DMS114 treated with DMSO at 0.1 percent for 48 hours (cell line): Measurements from ENCODE around the gene UTP20.
"Not testable (repeated sequence)": the region's sequence is repeated elsewhere in the genome, so short reads cannot be mapped to it uniquely, and the experiment has no call there.

Source experiments
- DNase-seq: peaks from one replicate; lab custom pipeline; 2025; ENCODE audit not compliant: unreplicated experiment; lab: John Stamatoyannopoulos, UW

UTP20 gene

GRCh38 chr12:101325590-101325989 lies 45.7 kb downstream of the UTP20 start:
- no peak for DNase-seq

- no peak for DNase-seq
These were observed 47.1 kb downstream of the UTP20 start for GRCh38 chr12:101327051-101327450.

GRCh38 chr12:101327546-101327945 lies 47.6 kb downstream of the UTP20 start:
- no peak for DNase-seq

- no peak for DNase-seq
These were observed 49.0 kb downstream of the UTP20 start for GRCh38 chr12:101328917-101329316.

- DNase-seq, result no peak
These were observed 50.7 kb downstream of the UTP20 start for GRCh38 chr12:101330631-101331030.

- DNase-seq, result no peak
These were observed 56.5 kb downstream of the UTP20 start for GRCh38 chr12:101336437-101336836.

- DNase-seq, result no peak
These were observed 58.2 kb downstream of the UTP20 start for GRCh38 chr12:101338087-101338486.

- no peak for DNase-seq
These were observed 64.0 kb downstream of the UTP20 start for GRCh38 chr12:101343893-101344292.

GRCh38 chr12:101351682-101352081 lies 71.8 kb downstream of the UTP20 start:
- no peak for DNase-seq

GRCh38 chr12:101356794-101357193 lies 76.9 kb downstream of the UTP20 start:
- DNase-seq, result no peak

- DNase-seq, result no peak
These were observed 81.5 kb downstream of the UTP20 start for GRCh38 chr12:101361455-101361854.

- DNase-seq, result no peak
These were observed 88.1 kb downstream of the UTP20 start for GRCh38 chr12:101368016-101368415.

GRCh38 chr12:101372431-101372830 lies 92.5 kb downstream of the UTP20 start:
- DNase-seq, result no peak

- DNase-seq, result no peak
These were observed 95.7 kb downstream of the UTP20 start for GRCh38 chr12:101375573-101375972.

GRCh38 chr12:101379149-101379548 lies 99.2 kb downstream of the UTP20 start:
- DNase-seq, result no peak

- DNase-seq, result not testable (repeated sequence)
These were observed 111.3 kb downstream of the UTP20 start for GRCh38 chr12:101391181-101391580.

- no peak for DNase-seq
These were observed 127.1 kb downstream of the UTP20 start for GRCh38 chr12:101407049-101407435.

GRCh38 chr12:101407436-101408345 lies 127.8 kb downstream of the UTP20 start, which contains the start of gene ARL1:
Gene ARL1, minus strand, starts transcription at chr12:101407772. Its CDS starts 127 bp downstream, at chr12:101407645.
- DNase-seq, result peak; percentile 78

GRCh38 chr12:101410169-101410568 lies 130.3 kb downstream of the UTP20 start:
- DNase-seq, result not testable (repeated sequence)

- peak; percentile 71 for DNase-seq
These were observed 134.7 kb downstream of the UTP20 start for GRCh38 chr12:101414533-101415119.

GRCh38 chr12:101415228-101415627 lies 135.3 kb downstream of the UTP20 start:
- DNase-seq, result no peak

GRCh38 chr12:101422066-101422465 lies 142.2 kb downstream of the UTP20 start:
- not testable (repeated sequence) for DNase-seq
